ENCODE data around the gene ZAR1L. TPM values are rescaled to one million over a fixed set of nuclear protein-coding genes. Genes with fewer than 3 reads are reported as not detected.

The ZAR1L gene
- polyA plus RNA-seq, 2 of the 4 experiments (the other 2 are of a cell fraction) = not detected

DNA sequence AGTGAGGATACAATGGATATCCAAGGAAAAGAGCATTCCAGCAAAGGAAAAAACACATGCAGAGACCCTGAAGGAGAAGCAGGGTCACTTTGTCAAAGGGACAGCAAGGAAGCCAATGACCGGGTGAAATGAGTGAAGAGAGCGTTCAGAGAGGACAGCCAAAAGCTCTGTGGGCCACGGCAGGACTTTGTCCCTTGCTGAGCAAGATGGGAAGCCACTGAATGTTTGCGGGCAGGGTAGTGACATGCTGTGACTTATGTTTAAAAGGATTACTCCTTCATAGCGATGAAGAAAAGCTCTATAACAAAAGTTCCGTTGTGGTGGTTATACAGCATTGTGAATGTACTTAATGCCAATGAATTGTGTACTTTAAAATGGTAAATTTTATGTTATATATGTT, 16.5 kb downstream of the ZAR1L start:
- POLR2A ChIA-PET = no interaction called here
- Histone ChIP-seq H3K27ac (no peak overlapping the region), H3K9me3 (no peaks in the 10 kb centered on the region), H3K4me1 (no peaks in the 10 kb centered on the region), H3K4me2 (no peak overlapping the region), H3K4me3 (no peak overlapping the region)
- WGBS (ENCODE audit: missing lambda C conversion rate) = 38% methylated on average over 6 of the region's 6 CpGs
- ATAC-seq (no peak), DNase-seq (ENCODE audit: low read depth in 1 of 2, low spot score in 1 of 2) (no peak), FAIRE-seq (no peak)
- TF ChIP-seq MAFK (IDR thresholded peaks at IDR 0.05; ENCODE audit: partially characterized antibody) (no peak), RNF2 (IDR thresholded peaks at IDR 0.05; ENCODE audit: borderline replicate concordance, low read depth) (0 out of 2 replicates have a peak, but pooled peaks have one; percentile 82)
- CTCF ChIA-PET = interaction anchor here (1.3 kb wide), 1 partner anchor 389 kb away, joined by 4 read pairs; no protein-coding TSS in a partner anchor

DNA sequence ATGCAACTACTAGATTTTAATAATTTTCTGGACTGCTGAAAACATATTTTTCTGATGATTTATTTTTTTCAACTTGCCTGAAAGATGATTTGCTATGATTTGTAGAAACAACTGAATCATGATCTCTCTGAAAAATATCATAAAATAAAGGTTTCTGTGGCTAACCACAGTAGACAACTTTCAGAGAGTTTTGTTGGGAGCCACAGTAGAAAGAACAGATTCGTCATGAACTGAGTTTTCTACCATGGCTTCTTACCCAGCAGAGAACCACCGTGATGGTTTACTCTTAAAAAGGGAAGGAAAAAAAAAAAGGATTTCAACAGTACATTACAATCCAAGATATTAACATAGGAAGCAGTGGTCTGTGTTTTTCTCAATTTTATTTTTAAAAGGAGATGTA, 18.0 kb downstream of the ZAR1L start:
- no peak overlapping the region for H3K4me3 ChIP-seq
- H3K27ac ChIP-seq = no peak overlapping the region
- POLR2A ChIA-PET = no interaction called here
- TF ChIP-seq EP300 (IDR thresholded peaks at IDR 0.05) (no peak), HEYL (CRISPR knock-in tag; IDR thresholded peaks at IDR 0.05) (no peak)
- TF ChIP-seq, protein P1, sequence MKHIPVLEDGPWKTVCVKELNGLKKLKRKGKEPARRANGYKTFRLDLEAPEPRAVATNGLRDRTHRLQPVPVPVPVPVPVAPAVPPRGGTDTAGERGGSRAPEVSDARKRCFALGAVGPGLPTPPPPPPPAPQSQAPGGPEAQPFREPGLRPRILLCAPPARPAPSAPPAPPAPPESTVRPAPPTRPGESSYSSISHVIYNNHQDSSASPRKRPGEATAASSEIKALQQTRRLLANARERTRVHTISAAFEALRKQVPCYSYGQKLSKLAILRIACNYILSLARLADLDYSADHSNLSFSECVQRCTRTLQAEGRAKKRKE (CRISPR knock-in tag; IDR thresholded peaks at IDR 0.05; ENCODE audit: low read depth) = no peak
- TF ChIP-seq, protein P2, sequence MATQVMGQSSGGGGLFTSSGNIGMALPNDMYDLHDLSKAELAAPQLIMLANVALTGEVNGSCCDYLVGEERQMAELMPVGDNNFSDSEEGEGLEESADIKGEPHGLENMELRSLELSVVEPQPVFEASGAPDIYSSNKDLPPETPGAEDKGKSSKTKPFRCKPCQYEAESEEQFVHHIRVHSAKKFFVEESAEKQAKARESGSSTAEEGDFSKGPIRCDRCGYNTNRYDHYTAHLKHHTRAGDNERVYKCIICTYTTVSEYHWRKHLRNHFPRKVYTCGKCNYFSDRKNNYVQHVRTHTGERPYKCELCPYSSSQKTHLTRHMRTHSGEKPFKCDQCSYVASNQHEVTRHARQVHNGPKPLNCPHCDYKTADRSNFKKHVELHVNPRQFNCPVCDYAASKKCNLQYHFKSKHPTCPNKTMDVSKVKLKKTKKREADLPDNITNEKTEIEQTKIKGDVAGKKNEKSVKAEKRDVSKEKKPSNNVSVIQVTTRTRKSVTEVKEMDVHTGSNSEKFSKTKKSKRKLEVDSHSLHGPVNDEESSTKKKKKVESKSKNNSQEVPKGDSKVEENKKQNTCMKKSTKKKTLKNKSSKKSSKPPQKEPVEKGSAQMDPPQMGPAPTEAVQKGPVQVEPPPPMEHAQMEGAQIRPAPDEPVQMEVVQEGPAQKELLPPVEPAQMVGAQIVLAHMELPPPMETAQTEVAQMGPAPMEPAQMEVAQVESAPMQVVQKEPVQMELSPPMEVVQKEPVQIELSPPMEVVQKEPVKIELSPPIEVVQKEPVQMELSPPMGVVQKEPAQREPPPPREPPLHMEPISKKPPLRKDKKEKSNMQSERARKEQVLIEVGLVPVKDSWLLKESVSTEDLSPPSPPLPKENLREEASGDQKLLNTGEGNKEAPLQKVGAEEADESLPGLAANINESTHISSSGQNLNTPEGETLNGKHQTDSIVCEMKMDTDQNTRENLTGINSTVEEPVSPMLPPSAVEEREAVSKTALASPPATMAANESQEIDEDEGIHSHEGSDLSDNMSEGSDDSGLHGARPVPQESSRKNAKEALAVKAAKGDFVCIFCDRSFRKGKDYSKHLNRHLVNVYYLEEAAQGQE (IDR thresholded peaks at IDR 0.05) = no peak
- TF ChIP-seq, protein P3, sequence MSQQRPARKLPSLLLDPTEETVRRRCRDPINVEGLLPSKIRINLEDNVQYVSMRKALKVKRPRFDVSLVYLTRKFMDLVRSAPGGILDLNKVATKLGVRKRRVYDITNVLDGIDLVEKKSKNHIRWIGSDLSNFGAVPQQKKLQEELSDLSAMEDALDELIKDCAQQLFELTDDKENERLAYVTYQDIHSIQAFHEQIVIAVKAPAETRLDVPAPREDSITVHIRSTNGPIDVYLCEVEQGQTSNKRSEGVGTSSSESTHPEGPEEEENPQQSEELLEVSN (IDR thresholded peaks at IDR 0.05; ENCODE audit: borderline replicate concordance, low read depth) = no peak
- no peaks in the 10 kb centered on the region for H3K9me3 ChIP-seq
- FAIRE-seq = no peak
- H3K4me2 ChIP-seq = no peak overlapping the region
- no peaks in the 10 kb centered on the region for H3K4me1 ChIP-seq
- no peak for ATAC-seq
- DNase-seq (ENCODE audit: low read depth in 1 of 2, low spot score in 1 of 2) = no peak
- WGBS (ENCODE audit: missing lambda C conversion rate) = 2% methylated on average over 2 of the region's 2 CpGs
- CTCF ChIA-PET = no interaction called here

DNA sequence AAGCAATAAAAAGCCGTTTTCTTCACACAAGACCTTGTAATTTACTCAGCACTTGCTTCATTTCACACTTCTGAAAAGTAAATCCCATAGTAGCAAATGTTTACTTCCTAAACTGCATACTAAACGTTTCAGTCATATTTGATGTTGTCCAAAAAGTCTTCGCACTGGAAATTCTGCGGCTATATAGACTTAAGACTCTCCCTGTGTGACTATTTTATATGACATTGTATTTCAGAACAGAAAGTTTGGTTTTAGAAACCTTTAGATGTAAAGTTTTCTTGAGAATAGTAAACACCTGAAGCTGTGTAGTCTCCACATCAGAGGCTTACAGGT, 29.6 kb downstream of the ZAR1L start:
- 60% methylated on average over 4 of the region's 4 CpGs for WGBS (ENCODE audit: missing lambda C conversion rate)
- H3K4me2 ChIP-seq = no peak overlapping the region
- POLR2A ChIA-PET = no interaction called here
- no peak for ATAC-seq
- H3K27ac ChIP-seq = no peak overlapping the region
- H3K4me1 ChIP-seq = no peaks in the 10 kb centered on the region
- CTCF ChIA-PET = no interaction called here
- H3K9me3 ChIP-seq = no peaks in the 10 kb centered on the region
- TF ChIP-seq CEBPB (IDR thresholded peaks at IDR 0.05) = no peak
- TF ChIP-seq, protein P4, sequence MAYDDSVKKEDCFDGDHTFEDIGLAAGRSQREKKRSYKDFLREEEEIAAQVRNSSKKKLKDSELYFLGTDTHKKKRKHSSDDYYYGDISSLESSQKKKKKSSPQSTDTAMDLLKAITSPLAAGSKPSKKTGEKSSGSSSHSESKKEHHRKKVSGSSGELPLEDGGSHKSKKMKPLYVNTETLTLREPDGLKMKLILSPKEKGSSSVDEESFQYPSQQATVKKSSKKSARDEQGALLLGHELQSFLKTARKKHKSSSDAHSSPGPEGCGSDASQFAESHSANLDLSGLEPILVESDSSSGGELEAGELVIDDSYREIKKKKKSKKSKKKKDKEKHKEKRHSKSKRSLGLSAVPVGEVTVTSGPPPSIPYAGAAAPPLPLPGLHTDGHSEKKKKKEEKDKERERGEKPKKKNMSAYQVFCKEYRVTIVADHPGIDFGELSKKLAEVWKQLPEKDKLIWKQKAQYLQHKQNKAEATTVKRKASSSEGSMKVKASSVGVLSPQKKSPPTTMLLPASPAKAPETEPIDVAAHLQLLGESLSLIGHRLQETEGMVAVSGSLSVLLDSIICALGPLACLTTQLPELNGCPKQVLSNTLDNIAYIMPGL (CRISPR knock-in tag; IDR thresholded peaks at IDR 0.05; ENCODE audit: borderline replicate concordance) = no peak
- TF ChIP-seq, protein P5, sequence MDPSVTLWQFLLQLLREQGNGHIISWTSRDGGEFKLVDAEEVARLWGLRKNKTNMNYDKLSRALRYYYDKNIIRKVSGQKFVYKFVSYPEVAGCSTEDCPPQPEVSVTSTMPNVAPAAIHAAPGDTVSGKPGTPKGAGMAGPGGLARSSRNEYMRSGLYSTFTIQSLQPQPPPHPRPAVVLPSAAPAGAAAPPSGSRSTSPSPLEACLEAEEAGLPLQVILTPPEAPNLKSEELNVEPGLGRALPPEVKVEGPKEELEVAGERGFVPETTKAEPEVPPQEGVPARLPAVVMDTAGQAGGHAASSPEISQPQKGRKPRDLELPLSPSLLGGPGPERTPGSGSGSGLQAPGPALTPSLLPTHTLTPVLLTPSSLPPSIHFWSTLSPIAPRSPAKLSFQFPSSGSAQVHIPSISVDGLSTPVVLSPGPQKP (IDR thresholded peaks at IDR 0.05; ENCODE audit: low read depth, low read length) = no peak
- TF ChIP-seq, protein P1 (CRISPR knock-in tag; IDR thresholded peaks at IDR 0.05; ENCODE audit: low read depth) = no peak
- TF ChIP-seq KDM1A (IDR thresholded peaks at IDR 0.05; ENCODE audit: low read depth) = no peak
- TF ChIP-seq, protein P6, sequence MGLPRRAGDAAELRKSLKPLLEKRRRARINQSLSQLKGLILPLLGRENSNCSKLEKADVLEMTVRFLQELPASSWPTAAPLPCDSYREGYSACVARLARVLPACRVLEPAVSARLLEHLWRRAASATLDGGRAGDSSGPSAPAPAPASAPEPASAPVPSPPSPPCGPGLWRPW (IDR thresholded peaks at IDR 0.05) = no peak
- no peak for TF ChIP-seq HEYL (CRISPR knock-in tag; IDR thresholded peaks at IDR 0.05)
- no peak overlapping the region for H3K4me3 ChIP-seq
- DNase-seq (ENCODE audit: low read depth in 1 of 2, low spot score in 1 of 2) = no peak
- no peak for FAIRE-seq

Data from A549 (cell line).